Vagina (tissue), 2 donors: ENCODE data around the gene RCC2. TPM values are rescaled to one million over a fixed set of nuclear protein-coding genes. Genes with fewer than 3 reads are reported as not detected.

ENCODE experiments used
- DNase-seq, 2 donors: peaks; one replicate each; pipeline ENCODE4 v3.0.0-alpha.2; 2017; ENCODE audit errors: extremely low spot score in 2 of 2
- H3K27ac ChIP-seq: fragments of 200-600 bp; sonication (generic); one replicate; pipeline ENCODE4 v1.5.1; 2019
- H3K27me3 ChIP-seq: fragments of 200-600 bp; sonication (generic); one replicate; pipeline ENCODE4 v1.5.1; 2019
- H3K36me3 ChIP-seq, 2 donors: fragments of 200-600 bp; sonication (generic); one replicate each; pipeline ENCODE4 v1.5.1; 2017 to 2019
- H3K4me1 ChIP-seq: fragments of 200-600 bp; sonication (generic); one replicate; pipeline ENCODE4 v1.5.1; 2019
- H3K4me3 ChIP-seq, 2 donors: fragments of 200-600 bp; sonication (generic); 1 replicate in 1 of 2; 2 replicates in 1 of 2; pipeline ENCODE4 v1.5.1; 2016 to 2019
- H3K9me3 ChIP-seq: fragments of 200-600 bp; sonication (generic); one replicate; pipeline ENCODE4 v1.5.1; 2019
- CTCF ChIP-seq, 3 experiments: fragments of 450-650 bp in 2 of 3; fragments of 200-600 bp in 1 of 3; sonication (generic) in 1 of 3; IDR thresholded peaks; one replicate each; pipeline ENCODE4 v1.5.1; 2017 to 2019; ENCODE audit warnings: antibody characterized with exemption in 3 of 3, mild to moderate bottlenecking in 2 of 3, moderate library complexity in 2 of 3
- POLR2A ChIP-seq, 2 donors: fragments of 450-650 bp; IDR thresholded peaks; one replicate each; pipeline ENCODE4 v1.6.1; 2017; ENCODE audit warnings: antibody characterized with exemption in 2 of 2, mild to moderate bottlenecking in 2 of 2, moderate library complexity in 2 of 2
- POLR2AphosphoS5 ChIP-seq, 2 donors: sonication (generic); formaldehyde crosslinking; IDR thresholded peaks; one replicate each; pipeline ENCODE4 v1.9.0; 2017; ENCODE audit warnings: antibody characterized with exemption in 2 of 2, mild to moderate bottlenecking in 2 of 2, low read depth in 1 of 2; ENCODE audit not compliant: insufficient read depth in 1 of 2
- intact Hi-C: fragments of 100-400 bp; cut with DNase I; formaldehyde crosslinking; loops from one replicate; pipeline ENCODE4 v1.15.1; 2023
- total RNA-seq: library from RNA; depleted of rRNA; stranded (reverse); fragments of >200 nt; gene quantifications from one replicate; pipeline ENCODE4 v1.2.3, GENCODE V29; 2016

The RCC2 gene
- total RNA-seq, 1 donor from 2014 or later: 31.2 TPM

- intact Hi-C loops: no loop called here
- H3K36me3 ChIP-seq: peaks cover 0 to 75% of the 10 kb centered on the region in 2 donors
- no peaks in the 10 kb centered on the region for H3K27me3 ChIP-seq
- H3K4me1 ChIP-seq: peaks cover 5% of the 10 kb centered on the region
- DNase-seq: no peak
- no peaks in the 10 kb centered on the region for H3K9me3 ChIP-seq
- no peak overlapping the region for H3K27ac ChIP-seq
- TF ChIP-seq POLR2A (IDR thresholded peaks at IDR 0.05) (no peak), CTCF (IDR thresholded peaks at IDR 0.05) (no peak), POLR2AphosphoS5 (IDR thresholded peaks at IDR 0.05; ENCODE audit: insufficient read depth in 1 of 2, low read depth in 1 of 2) (no peak)
- H3K4me3 ChIP-seq: no peak overlapping the region
Observed at GRCh38 chr1:17423781-17424245, 15.7 kb downstream of the RCC2 start.

- TF ChIP-seq POLR2AphosphoS5 (IDR thresholded peaks at IDR 0.05; ENCODE audit: insufficient read depth in 1 of 2, low read depth in 1 of 2) (no peak), POLR2A (IDR thresholded peaks at IDR 0.05) (no peak), CTCF (IDR thresholded peaks at IDR 0.05) (no peak)
- Histone ChIP-seq H3K4me1 (peaks cover 5% of the 10 kb centered on the region), H3K4me3 (no peak overlapping the region), H3K27me3 (no peaks in the 10 kb centered on the region), H3K27ac (no peak overlapping the region), H3K9me3 (no peaks in the 10 kb centered on the region), H3K36me3 (peaks cover 0 to 67% of the 10 kb centered on the region in 2 donors)
- DNase-seq: no peak
- intact Hi-C loops: no loop called here
Observed at GRCh38 chr1:17422461-17422860, 17.0 kb downstream of the RCC2 start.

GRCh38 chr1:17420391-17420918 is 19.0 kb downstream of the RCC2 start:
- H3K36me3 ChIP-seq: peaks cover 0 to 69% of the 10 kb centered on the region in 2 donors
- intact Hi-C loops: no loop called here

GRCh38 chr1:17419626-17420328 is 19.7 kb downstream of the RCC2 start:
- Histone ChIP-seq H3K4me3 (no peak overlapping the region), H3K27ac (no peak overlapping the region), H3K36me3 (peaks cover 0 to 67% of the 10 kb centered on the region in 2 donors), H3K9me3 (no peaks in the 10 kb centered on the region), H3K27me3 (no peaks in the 10 kb centered on the region), H3K4me1 (peaks cover 5% of the 10 kb centered on the region)
- intact Hi-C loops: loop anchor here (5.0 kb wide), 1 partner anchor 68 kb away; no protein-coding TSS in a partner anchor
- DNase-seq: no peak
- peak; percentile 89 to 97 (median 90) for TF ChIP-seq CTCF (IDR thresholded peaks at IDR 0.05)
- TF ChIP-seq POLR2A (IDR thresholded peaks at IDR 0.05): no peak
- no peak for TF ChIP-seq POLR2AphosphoS5 (IDR thresholded peaks at IDR 0.05; ENCODE audit: insufficient read depth in 1 of 2, low read depth in 1 of 2)

More at GRCh38 chr1:17420391-17420918, 19.0 kb downstream of the RCC2 start:
- H3K27me3 ChIP-seq: no peaks in the 10 kb centered on the region
- H3K9me3 ChIP-seq: no peaks in the 10 kb centered on the region
- H3K4me1 ChIP-seq: peaks cover 5% of the 10 kb centered on the region
- no peak overlapping the region for H3K4me3 ChIP-seq
- H3K27ac ChIP-seq: no peak overlapping the region
- DNase-seq: no peak
- no peak for TF ChIP-seq CTCF (IDR thresholded peaks at IDR 0.05)
- no peak for TF ChIP-seq POLR2A (IDR thresholded peaks at IDR 0.05)
- TF ChIP-seq POLR2AphosphoS5 (IDR thresholded peaks at IDR 0.05; ENCODE audit: insufficient read depth in 1 of 2, low read depth in 1 of 2): no peak

GRCh38 chr1:17416389-17416788 is 23.1 kb downstream of the RCC2 start:
- TF ChIP-seq POLR2A (IDR thresholded peaks at IDR 0.05): no peak
- no peak for TF ChIP-seq POLR2AphosphoS5 (IDR thresholded peaks at IDR 0.05; ENCODE audit: insufficient read depth in 1 of 2, low read depth in 1 of 2)
- no peak for TF ChIP-seq CTCF (IDR thresholded peaks at IDR 0.05)

More at GRCh38 chr1:17416389-17416788, 23.1 kb downstream of the RCC2 start:
- H3K27ac ChIP-seq: no peak overlapping the region
- H3K4me1 ChIP-seq: no peaks in the 10 kb centered on the region
- H3K9me3 ChIP-seq: no peaks in the 10 kb centered on the region
- no peaks in the 10 kb centered on the region for H3K27me3 ChIP-seq
- no peak for DNase-seq
- H3K4me3 ChIP-seq: no peak overlapping the region
- intact Hi-C loops: loop anchor here (5.0 kb wide), 1 partner anchor 71 kb away; no protein-coding TSS in a partner anchor
- peaks cover 0 to 67% of the 10 kb centered on the region in 2 donors for H3K36me3 ChIP-seq
